Body of pancreas (tissue), 4 donors: ENCODE measurements around the gene DIRAS1. TPM values are rescaled to one million over a fixed set of nuclear protein-coding genes. Genes with fewer than 3 reads are reported as not detected.
"Not testable (repeated sequence)": the region's sequence is repeated elsewhere in the genome, so short reads cannot be mapped to it uniquely, and the experiment has no call there.

Experiments
- ATAC-seq: fragments of 150-250 bp; one replicate; pipeline ENCODE4 v1.9.1; 2016
- DNase-seq, 4 donors: peaks; one replicate each; pipeline ENCODE4 v3.0.0-alpha.2; 2019
- H3K27ac ChIP-seq, 4 donors: fragments of 200-600 bp; sonication (generic); 1 replicate in 3 of 4; 2 replicates in 1 of 4; pipeline versions ENCODE4 v1.5.1 to v1.6.1; 2016 to 2019; ENCODE audit warnings: mild to moderate bottlenecking in 1 of 4, mixed read lengths in 1 of 4, moderate library complexity in 1 of 4
- H3K27me3 ChIP-seq, 2 donors: fragments of 200-600 bp; sonication (generic); one replicate each; pipeline ENCODE4 v1.6.0; 2016; ENCODE audit warnings: mild to moderate bottlenecking in 1 of 2
- H3K36me3 ChIP-seq, 2 donors: fragments of 200-600 bp; sonication (generic); replicated peaks in 1 of 2; 2 replicates each; pipeline ENCODE4 v1.5.1; 2016; ENCODE audit warnings: low read depth in 2 of 2; ENCODE audit not compliant: insufficient read depth in 1 of 2
- H3K4me1 ChIP-seq: fragments of 200-600 bp; sonication (generic); one replicate; pipeline ENCODE4 v1.6.0; 2016
- H3K4me3 ChIP-seq, 2 donors: fragments of 200-600 bp; sonication (generic); 1 replicate in 1 of 2; 2 replicates in 1 of 2; pipeline ENCODE4 v1.5.1; 2016 to 2019
- H3K9me3 ChIP-seq, 3 donors: fragments of 200-600 bp; sonication (generic); 1 replicate in 2 of 3; 2 replicates in 1 of 3; pipeline ENCODE4 v1.5.1; 2016
- POLR2A ChIP-seq, 3 donors: fragments of 450-650 bp; IDR thresholded peaks; one replicate each; pipeline ENCODE4 v1.6.1; 2016; ENCODE audit warnings: antibody characterized with exemption in 3 of 3, mild to moderate bottlenecking in 2 of 3
- WGBS, 2 donors: methylation state at CpG; one replicate each; pipeline ENCODE4 v1.1.5; 2017; 5-methylcytosine and 5-hydroxymethylcytosine counted together
- intact Hi-C: fragments of 100-400 bp; cut with DNase I; formaldehyde crosslinking; loops from one replicate; pipeline ENCODE4 v1.15.1; 2023
- total RNA-seq, 2 donors: library from RNA; depleted of rRNA; stranded (reverse); fragments of >200 nt; gene quantifications; one replicate each; pipeline ENCODE4 v1.1.0, GENCODE V29; 2016
- TF ChIP-seq, protein P1 (sequence below), 7 experiments: fragments of 450-650 bp in 4 of 7; fragments of 200-600 bp in 3 of 7; sonication (generic) in 3 of 7; IDR thresholded peaks; one replicate each; pipeline ENCODE4 v1.5.1; 2016 to 2019; ENCODE audit warnings: antibody characterized with exemption in 7 of 7

The DIRAS1 gene
- total RNA-seq, 2 donors from 2014 or later: 0.78 to 4.9 TPM

DNA sequence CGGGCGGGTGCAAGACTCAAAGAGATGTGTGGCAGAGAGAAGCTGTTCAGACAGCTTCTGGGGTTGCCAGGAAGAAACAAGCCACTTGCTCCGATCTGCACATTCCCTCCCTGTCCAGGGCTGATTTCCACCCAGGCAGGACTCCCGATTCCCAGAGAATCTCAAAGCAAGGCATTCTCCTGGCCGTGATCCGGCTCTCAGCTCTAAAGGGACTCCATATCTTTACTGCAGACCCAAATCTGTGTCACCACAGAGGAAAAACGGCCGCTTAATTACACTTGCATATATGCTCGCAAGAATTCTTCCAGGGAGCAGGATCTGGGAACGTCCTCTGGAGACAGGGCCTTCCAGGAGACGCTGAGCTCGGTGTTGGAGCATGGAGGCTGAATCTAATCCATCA, 44.3 kb downstream of the DIRAS1 start:
- DNase-seq (no peak), ATAC-seq (no peak)
- 80 to 85% methylated on average over 10 to 12 of the region's 12 CpGs for WGBS, 2 donors
- Histone ChIP-seq H3K4me3 (no peak overlapping the region), H3K27me3 (no peaks in the 10 kb centered on the region), H3K9me3 (no peaks in the 10 kb centered on the region), H3K27ac (no peak overlapping the region), H3K36me3 (no peaks in the 10 kb centered on the region), H3K4me1 (no peaks in the 10 kb centered on the region)
- no peak for TF ChIP-seq POLR2A (IDR thresholded peaks at IDR 0.05)
- TF ChIP-seq, protein P1, sequence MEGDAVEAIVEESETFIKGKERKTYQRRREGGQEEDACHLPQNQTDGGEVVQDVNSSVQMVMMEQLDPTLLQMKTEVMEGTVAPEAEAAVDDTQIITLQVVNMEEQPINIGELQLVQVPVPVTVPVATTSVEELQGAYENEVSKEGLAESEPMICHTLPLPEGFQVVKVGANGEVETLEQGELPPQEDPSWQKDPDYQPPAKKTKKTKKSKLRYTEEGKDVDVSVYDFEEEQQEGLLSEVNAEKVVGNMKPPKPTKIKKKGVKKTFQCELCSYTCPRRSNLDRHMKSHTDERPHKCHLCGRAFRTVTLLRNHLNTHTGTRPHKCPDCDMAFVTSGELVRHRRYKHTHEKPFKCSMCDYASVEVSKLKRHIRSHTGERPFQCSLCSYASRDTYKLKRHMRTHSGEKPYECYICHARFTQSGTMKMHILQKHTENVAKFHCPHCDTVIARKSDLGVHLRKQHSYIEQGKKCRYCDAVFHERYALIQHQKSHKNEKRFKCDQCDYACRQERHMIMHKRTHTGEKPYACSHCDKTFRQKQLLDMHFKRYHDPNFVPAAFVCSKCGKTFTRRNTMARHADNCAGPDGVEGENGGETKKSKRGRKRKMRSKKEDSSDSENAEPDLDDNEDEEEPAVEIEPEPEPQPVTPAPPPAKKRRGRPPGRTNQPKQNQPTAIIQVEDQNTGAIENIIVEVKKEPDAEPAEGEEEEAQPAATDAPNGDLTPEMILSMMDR (IDR thresholded peaks at IDR 0.05): no peak
- intact Hi-C loops: no loop called here

DNA sequence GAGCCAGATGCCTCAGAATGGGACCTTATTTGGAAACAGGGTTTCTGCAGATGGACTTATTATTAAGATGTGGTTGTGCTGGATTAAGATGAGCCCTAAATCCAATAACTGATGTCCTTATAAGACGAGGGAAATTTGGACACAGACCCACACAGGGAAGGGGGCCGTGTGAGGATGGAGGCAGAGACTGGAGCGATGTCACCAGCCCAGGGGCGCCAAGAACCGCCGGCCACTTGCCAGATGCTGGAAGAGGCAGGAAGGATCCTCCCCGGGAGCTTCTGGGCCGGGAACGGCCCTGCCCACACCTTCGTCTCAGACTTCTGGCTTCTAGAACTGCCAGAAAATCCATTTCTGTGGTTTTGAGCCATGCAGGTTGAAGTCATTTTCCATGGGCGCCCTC, 45.3 kb downstream of the DIRAS1 start:
- Histone ChIP-seq H3K9me3 (no peaks in the 10 kb centered on the region), H3K27me3 (no peaks in the 10 kb centered on the region), H3K36me3 (no peaks in the 10 kb centered on the region), H3K27ac (no peak overlapping the region), H3K4me3 (no peak overlapping the region), H3K4me1 (no peaks in the 10 kb centered on the region)
- no peak for TF ChIP-seq POLR2A (IDR thresholded peaks at IDR 0.05)
- TF ChIP-seq, protein P1 (IDR thresholded peaks at IDR 0.05): no peak
- DNase-seq (no peak), ATAC-seq (no peak)
- intact Hi-C loops: no loop called here
- 73 to 79% methylated on average over 9 to 11 of the region's 11 CpGs for WGBS, 2 donors

DNA sequence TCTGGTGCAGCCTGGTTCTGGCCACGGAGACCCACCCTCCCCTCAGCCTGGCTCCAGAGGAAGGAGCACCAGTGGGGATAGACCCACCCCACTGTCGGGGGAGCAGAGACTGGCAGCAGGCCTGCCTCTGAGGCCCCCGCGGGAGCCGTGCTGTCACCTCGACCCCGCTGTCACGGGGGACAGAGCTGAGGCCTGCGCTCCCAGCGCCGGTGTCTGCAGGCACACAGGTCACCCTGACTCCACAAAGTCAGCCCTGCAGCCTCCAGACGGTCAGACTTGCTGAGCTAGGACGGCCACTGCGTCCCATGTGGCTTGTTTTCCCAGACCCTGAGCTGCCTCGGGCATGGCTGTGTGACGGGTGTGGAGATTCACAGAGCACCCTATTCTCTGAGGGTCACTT, 51.0 kb downstream of the DIRAS1 start:
- Histone ChIP-seq H3K4me3 (no peak overlapping the region), H3K4me1 (no peaks in the 10 kb centered on the region), H3K9me3 (no peaks in the 10 kb centered on the region), H3K36me3 (no peaks in the 10 kb centered on the region), H3K27ac (no peak overlapping the region), H3K27me3 (no peaks in the 10 kb centered on the region)
- no peak for TF ChIP-seq POLR2A (IDR thresholded peaks at IDR 0.05)
- TF ChIP-seq, protein P1 (IDR thresholded peaks at IDR 0.05): no peak
- DNase-seq: no peak
- WGBS, 2 donors: 80 to 100% methylated on average over 2 to 16 of the region's 16 CpGs
- ATAC-seq: no peak
- intact Hi-C loops: no loop called here

DNA sequence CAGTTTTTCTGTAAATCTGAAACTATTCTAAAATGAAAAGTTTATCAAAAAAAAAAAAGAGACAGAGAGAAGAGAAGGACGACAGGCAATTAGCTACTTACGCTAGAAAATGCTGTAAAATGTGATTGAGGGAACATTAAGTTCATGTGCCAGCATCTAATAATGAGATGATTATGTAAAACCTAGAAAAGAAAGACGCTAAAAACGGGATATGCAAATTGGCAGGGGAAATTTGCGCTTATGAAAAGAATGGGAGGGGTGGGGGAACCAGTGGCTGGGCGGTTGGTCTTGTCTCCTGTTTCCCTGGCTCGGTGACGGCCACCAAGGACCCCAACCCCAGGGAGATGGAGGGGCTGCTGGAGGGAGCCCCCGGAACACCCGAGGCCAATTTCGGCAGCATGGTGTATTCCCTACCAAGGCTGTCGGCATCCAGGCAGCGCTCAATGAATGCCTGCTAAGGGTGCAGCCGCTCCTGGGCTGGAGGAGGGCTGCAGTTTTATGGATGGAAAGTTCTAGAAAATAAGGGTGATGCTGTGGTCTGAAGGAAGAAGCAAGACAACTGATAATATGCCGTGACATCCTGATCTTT, 52.9 kb downstream of the DIRAS1 start:
- ATAC-seq (no peak), DNase-seq (no peak)
- intact Hi-C loops: loop anchor here (10.0 kb wide), 1 partner anchor 477 kb away; no protein-coding TSS in a partner anchor
- no peaks in the 10 kb centered on the region for H3K9me3 ChIP-seq
- WGBS, 2 donors: 81 to 84% methylated on average over 15 of the region's 15 CpGs
- H3K4me3 ChIP-seq: no peak overlapping the region
- no peaks in the 10 kb centered on the region for H3K36me3 ChIP-seq
- H3K27ac ChIP-seq: no peak overlapping the region
- H3K4me1 ChIP-seq: no peaks in the 10 kb centered on the region
- H3K27me3 ChIP-seq: no peaks in the 10 kb centered on the region
- no peak for TF ChIP-seq POLR2A (IDR thresholded peaks at IDR 0.05)
- TF ChIP-seq, protein P1 (IDR thresholded peaks at IDR 0.05): no peak

DNA sequence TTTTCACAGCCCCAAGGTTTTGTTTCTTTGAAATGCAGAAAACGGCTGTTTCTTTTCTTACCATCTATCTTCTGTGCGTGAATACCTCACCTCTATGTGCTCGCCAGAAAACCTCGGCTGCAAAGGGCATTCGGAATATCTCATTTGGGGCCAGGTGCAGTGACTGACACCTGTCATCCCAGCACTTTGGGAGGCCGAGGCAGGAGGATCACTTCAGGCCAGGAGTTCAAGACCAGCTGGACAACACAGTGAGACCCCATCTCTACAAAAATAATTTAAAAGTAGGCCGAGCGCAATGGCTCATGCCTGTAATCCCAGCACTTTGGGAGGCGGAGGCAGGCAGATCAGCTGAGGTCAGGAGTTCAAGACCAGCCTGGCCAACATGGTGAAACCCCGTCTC, 53.8 kb downstream of the DIRAS1 start:
- 88 to 91% methylated on average over 10 of the region's 10 CpGs for WGBS, 2 donors
- H3K4me1 ChIP-seq, DNase-seq, ATAC-seq, H3K36me3 ChIP-seq, H3K4me3 ChIP-seq, H3K27me3 ChIP-seq, H3K27ac ChIP-seq, H3K9me3 ChIP-seq: not testable (repeated sequence)
- intact Hi-C loops: loop anchor here (10.0 kb wide), 1 partner anchor 477 kb away; no protein-coding TSS in a partner anchor
